ENCODE data around the gene ZDHHC23. TPM values are rescaled to one million over a fixed set of nuclear protein-coding genes. Genes with fewer than 3 reads are reported as not detected.

The ZDHHC23 gene
- polyA plus RNA-seq, 1 donor from 2014 or later = 4.1 TPM

- H3K4me3 Mint-ChIP-seq = no peak overlapping the region
- H3K4me1 Mint-ChIP-seq = peaks cover 0 to 2% (median 0%) of the 10 kb centered on the region in 3 donors
- H3K27ac Mint-ChIP-seq = no peak overlapping the region
- H3K27me3 Mint-ChIP-seq = no peaks in the 10 kb centered on the region
- peaks cover 18% of the 10 kb centered on the region for H3K36me3 Mint-ChIP-seq
- no peaks in the 10 kb centered on the region for H3K9me3 Mint-ChIP-seq
Observed at GRCh38 chr3:113963879-113964278, 16.1 kb downstream of the ZDHHC23 start.

GRCh38 chr3:113966172-113966571 is 18.4 kb downstream of the ZDHHC23 start:
- Mint-ChIP-seq H3K27me3 (no peaks in the 10 kb centered on the region), H3K36me3 (peaks cover 17% of the 10 kb centered on the region), H3K9me3 (peaks cover 0 to under 1% (median 0%) of the 10 kb centered on the region in 3 donors), H3K4me1 (no peaks in the 10 kb centered on the region), H3K4me3 (no peak overlapping the region), H3K27ac (no peak overlapping the region)

- H3K4me1 Mint-ChIP-seq = peaks cover 0 to 6% (median 3%) of the 10 kb centered on the region in 3 donors
- H3K36me3 Mint-ChIP-seq = peaks cover 33% of the 10 kb centered on the region
- no peak overlapping the region for H3K4me3 Mint-ChIP-seq
- peaks cover 9 to 28% (median 12%) of the 10 kb centered on the region in 3 donors for H3K9me3 Mint-ChIP-seq
- H3K27me3 Mint-ChIP-seq = no peaks in the 10 kb centered on the region
- peak overlapping the region in 1 of 3 donors; percentile 37 for H3K27ac Mint-ChIP-seq
Observed at GRCh38 chr3:113968986-113969385, 21.2 kb downstream of the ZDHHC23 start.

GRCh38 chr3:113977822-113978221 is 30.0 kb downstream of the ZDHHC23 start:
- Mint-ChIP-seq H3K27ac (peak overlapping the region in 1 of 3 donors; percentile 17), H3K36me3 (peaks cover 31% of the 10 kb centered on the region), H3K9me3 (peaks cover 2 to 18% (median 10%) of the 10 kb centered on the region in 3 donors), H3K4me1 (peaks cover 19 to 25% (median 20%) of the 10 kb centered on the region in 3 donors), H3K4me3 (no peak overlapping the region), H3K27me3 (no peaks in the 10 kb centered on the region)

GRCh38 chr3:113979916-113980315 is 32.1 kb downstream of the ZDHHC23 start:
- Mint-ChIP-seq H3K27ac (peak overlapping the region in 1 of 3 donors; percentile 72), H3K9me3 (peaks cover 0 to 1% (median 0%) of the 10 kb centered on the region in 3 donors), H3K36me3 (peaks cover 25% of the 10 kb centered on the region), H3K4me3 (no peak overlapping the region), H3K27me3 (no peaks in the 10 kb centered on the region), H3K4me1 (peaks cover 32 to 40% (median 33%) of the 10 kb centered on the region in 3 donors)

GRCh38 chr3:113981803-113982202 is 34.0 kb downstream of the ZDHHC23 start:
- Mint-ChIP-seq H3K4me3 (peak overlapping the region in 2 of 4 donors; percentile 8 to 76), H3K9me3 (no peaks in the 10 kb centered on the region), H3K27me3 (no peaks in the 10 kb centered on the region), H3K4me1 (peaks cover 46 to 52% (median 48%) of the 10 kb centered on the region in 3 donors), H3K36me3 (peaks cover 25% of the 10 kb centered on the region), H3K27ac (peak overlapping the region in 2 of 3 donors; percentile 41 to 72)

GRCh38 chr3:113983544-113983943 is 35.7 kb downstream of the ZDHHC23 start:
- H3K27ac Mint-ChIP-seq = peak overlapping the region in 1 of 3 donors; percentile 97
- H3K4me3 Mint-ChIP-seq = peak overlapping the region in 1 of 4 donors; percentile 20
- no peaks in the 10 kb centered on the region for H3K27me3 Mint-ChIP-seq
- H3K36me3 Mint-ChIP-seq = peaks cover 25% of the 10 kb centered on the region
- no peaks in the 10 kb centered on the region for H3K9me3 Mint-ChIP-seq
- H3K4me1 Mint-ChIP-seq = peaks cover 39 to 46% (median 44%) of the 10 kb centered on the region in 3 donors

- H3K27ac Mint-ChIP-seq = peak overlapping the region; percentile 80 to 100 (median 97)
Observed at GRCh38 chr3:113985541-113985940, 37.7 kb downstream of the ZDHHC23 start.

GRCh38 chr3:114005481-114005880 is 57.7 kb downstream of the ZDHHC23 start:
- peaks cover 22 to 31% (median 27%) of the 10 kb centered on the region in 3 donors for H3K4me1 Mint-ChIP-seq

More at GRCh38 chr3:113985541-113985940, 37.7 kb downstream of the ZDHHC23 start:
- Mint-ChIP-seq H3K36me3 (peaks cover 18% of the 10 kb centered on the region), H3K27me3 (no peaks in the 10 kb centered on the region), H3K9me3 (no peaks in the 10 kb centered on the region), H3K4me1 (peaks cover 39 to 44% (median 44%) of the 10 kb centered on the region in 3 donors), H3K4me3 (peak overlapping the region; percentile 29 to 71 (median 41))

GRCh38 chr3:114011059-114011797 is 63.4 kb downstream of the ZDHHC23 start:
- H3K4me3 Mint-ChIP-seq = peak overlapping the region; percentile 44 to 86 (median 78)
- H3K36me3 Mint-ChIP-seq = peaks cover 3% of the 10 kb centered on the region
- H3K27me3 Mint-ChIP-seq = no peaks in the 10 kb centered on the region
- H3K4me1 Mint-ChIP-seq = peaks cover 7 to 21% (median 14%) of the 10 kb centered on the region in 3 donors
- no peaks in the 10 kb centered on the region for H3K9me3 Mint-ChIP-seq
- peak overlapping the region; percentile 47 to 94 (median 54) for H3K27ac Mint-ChIP-seq

More at GRCh38 chr3:114005481-114005880, 57.7 kb downstream of the ZDHHC23 start:
- Mint-ChIP-seq H3K9me3 (no peaks in the 10 kb centered on the region), H3K27me3 (no peaks in the 10 kb centered on the region), H3K27ac (peak overlapping the region; percentile 96 to 98 (median 97)), H3K36me3 (peaks cover 8% of the 10 kb centered on the region), H3K4me3 (peak overlapping the region; percentile 65 to 93 (median 86))

Other genes starting within 250 kb of the ZDHHC23 start
- 104 TPM for gene NAA50, start 201.8 kb upstream of the ZDHHC23 start, polyA plus RNA-seq
- gene ATP6V1A, start 201.0 kb upstream of the ZDHHC23 start, polyA plus RNA-seq = 26.7 TPM
- gene GRAMD1C, start 109.2 kb upstream of the ZDHHC23 start, polyA plus RNA-seq = 11.8 TPM
- gene CCDC191, start 108.5 kb downstream of the ZDHHC23 start, polyA plus RNA-seq = 13.3 TPM
- gene QTRT2, start 108.7 kb downstream of the ZDHHC23 start, polyA plus RNA-seq = 25.4 TPM
- not detected for gene DRD3, start 231.0 kb downstream of the ZDHHC23 start, polyA plus RNA-seq

All from IgD-negative memory B cell (primary cell).